ENCODE data around the gene PLA2G4F. TPM values are rescaled to one million over a fixed set of nuclear protein-coding genes. Genes with fewer than 3 reads are reported as not detected.

Gene PLA2G4F
- total and polyA plus RNA-seq, 10 of the 15 experiments (the other 5 are each of a cell fraction or from before 2014, with no cell fraction given): not detected

DNA sequence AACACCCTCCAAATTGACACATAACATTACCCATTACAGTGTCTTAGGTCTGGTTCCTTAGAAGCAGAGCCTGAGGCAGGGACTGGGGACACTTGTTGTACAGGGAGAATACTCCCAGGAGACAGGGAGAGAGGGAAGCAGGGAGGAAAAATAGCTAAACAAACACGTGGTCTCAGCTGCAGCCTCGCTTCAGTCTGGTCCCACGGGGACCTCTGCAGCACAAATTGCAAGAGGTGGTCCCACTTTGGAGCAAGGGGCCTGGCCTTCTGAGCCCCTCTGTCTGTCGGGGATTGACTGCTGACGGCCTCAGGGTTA, 37.0 kb downstream of the PLA2G4F start:
- CTCF ChIA-PET: interaction anchor here (1.0 to 3.7 kb wide), 2 partner anchors 17 to 19 kb away, joined by 3 to 13 read pairs; no protein-coding TSS in a partner anchor

DNA sequence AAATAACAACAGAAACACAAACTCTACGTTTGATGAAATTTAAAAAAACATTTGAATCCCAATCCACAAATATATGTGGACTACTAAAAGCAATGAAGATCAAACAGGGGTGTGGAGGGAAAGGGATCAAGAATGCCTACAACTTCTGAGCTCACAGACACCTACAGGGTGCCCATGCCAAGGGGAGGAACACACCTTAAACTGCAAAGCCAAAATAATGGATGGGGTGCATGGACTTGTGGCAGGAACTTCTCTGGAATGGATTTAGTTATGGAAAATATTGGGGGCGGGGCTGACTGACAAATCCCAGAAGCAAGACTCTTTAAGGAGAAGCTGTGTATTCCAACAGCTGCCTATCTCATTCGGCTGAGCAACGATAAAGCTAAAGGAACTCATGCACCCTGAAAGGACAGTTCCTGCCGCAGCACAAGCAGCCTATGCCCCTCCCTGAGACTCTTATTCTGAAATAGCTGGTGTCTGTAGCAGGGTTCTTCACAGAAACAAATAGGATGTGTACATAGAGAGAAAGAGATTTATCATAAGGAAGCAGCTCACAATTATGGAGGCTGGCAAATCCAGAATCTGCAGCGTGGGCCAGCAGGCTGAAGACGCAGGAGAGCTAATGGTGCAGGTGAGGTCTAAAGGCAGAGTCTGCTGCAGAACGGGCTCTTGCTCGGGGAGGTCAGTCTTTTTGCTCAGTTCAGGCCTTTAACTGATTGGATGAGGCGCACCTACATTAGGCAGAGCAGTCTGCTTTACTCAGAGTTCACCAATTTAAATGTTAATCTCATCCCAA, 37.6 kb downstream of the PLA2G4F start:
- no peak overlapping the region for H3K4me2 ChIP-seq (ENCODE audit: control insufficient read depth, insufficient read depth)
- no peaks in the 10 kb centered on the region for H3K36me3 ChIP-seq (ENCODE audit: control insufficient read depth in 2 of 2, insufficient read depth in 2 of 2, low read length in 1 of 2)
- H3K27ac ChIP-seq (ENCODE audit: control insufficient read depth, insufficient read depth): no peak overlapping the region
- CTCF ChIA-PET: interaction anchor here (1.0 to 3.7 kb wide), 3 partner anchors 16 to 20 kb away, joined by 3 to 13 read pairs (median 4); no protein-coding TSS in a partner anchor
- no peaks in the 10 kb centered on the region; a peak in 1 of 4 replicates for H3K27me3 ChIP-seq (replicated peaks in 1 of 2; ENCODE audit: control insufficient read depth in 2 of 2, insufficient read depth in 2 of 2, low read length in 1 of 2)
- SMC1A ChIA-PET (ENCODE audit: uncharacterized antibody, unreplicated experiment): interaction anchor here (1.6 kb wide), 1 partner anchor 33 kb away, joined by 3 read pairs; no protein-coding TSS in a partner anchor
- FAIRE-seq: no peak
- DNase-seq (ENCODE audit: low read depth, low spot score): no peak
- H3K4me3 ChIP-seq: no peak overlapping the region
- no peaks in the 10 kb centered on the region for H3K9me3 ChIP-seq (replicated peaks; ENCODE audit: control insufficient read depth, insufficient read depth, low read length)
- intact Hi-C loops (cut with micrococcal nuclease; ENCODE audit: unreplicated experiment) (no loop called here), in situ Hi-C loops (cut with MboI) (no loop called here)
- BruUV-seq (replicated peaks): no TSS peak
- 44% methylated on average over 10 of the region's 10 CpGs for WGBS (ENCODE audit: insufficient coverage, insufficient replicate concordance, low lambda C conversion rate, missing lambda C conversion rate)
- H3K9ac ChIP-seq (ENCODE audit: control insufficient read depth, insufficient read depth, low read length): no peak overlapping the region
- H3K4me1 ChIP-seq (ENCODE audit: control insufficient read depth, insufficient read depth, low read length): no peaks in the 10 kb centered on the region
- RAD21 ChIA-PET (ENCODE audit: unreplicated experiment): interaction anchor here (0.6 to 1.1 kb wide), 2 partner anchors 9 to 1365 kb away, joined by 4 read pairs; no protein-coding TSS in a partner anchor
- no peak overlapping the region for H2AFZ ChIP-seq (ENCODE audit: control insufficient read depth, low read depth, low read length)
- H3K79me2 ChIP-seq (ENCODE audit: control insufficient read depth, insufficient read depth, low read length): no peaks in the 10 kb centered on the region
- POLR2A ChIA-PET: no interaction called here
- no peak for ATAC-seq
- no peaks in the 10 kb centered on the region for H4K20me1 ChIP-seq (ENCODE audit: control insufficient read depth, insufficient read depth)
- TF ChIP-seq SPI1 (IDR thresholded peaks at IDR 0.05; ENCODE audit: borderline replicate concordance, insufficient read depth, low read depth, low read length) (no peak), GATAD2B (conservative IDR thresholded peaks at IDR 0.05; ENCODE audit: low read depth) (no peak), IKZF2 (IDR thresholded peaks at IDR 0.05) (no peak), CHD4 (IDR thresholded peaks at IDR 0.05) (no peak), SUZ12 (IDR thresholded peaks at IDR 0.05; ENCODE audit: unreplicated experiment) (no peak), JUND (IDR thresholded peaks at IDR 0.05; ENCODE audit: low read depth, low read length) (no peak), ZNF24 (IDR thresholded peaks at IDR 0.05) (no peak), KLF5 (IDR thresholded peaks at IDR 0.05; ENCODE audit: partially characterized antibody) (no peak), BACH1 (IDR thresholded peaks at IDR 0.05; ENCODE audit: borderline replicate concordance) (no peak), POLR2A (IDR thresholded peaks at IDR 0.05; ENCODE audit: low read depth, low read length) (no peak), ZNF207 (IDR thresholded peaks at IDR 0.05; ENCODE audit: borderline replicate concordance) (no peak), POLR2AphosphoS2 (IDR thresholded peaks at IDR 0.05; ENCODE audit: low read depth, low read length) (no peak)
- TF ChIP-seq, protein P1, sequence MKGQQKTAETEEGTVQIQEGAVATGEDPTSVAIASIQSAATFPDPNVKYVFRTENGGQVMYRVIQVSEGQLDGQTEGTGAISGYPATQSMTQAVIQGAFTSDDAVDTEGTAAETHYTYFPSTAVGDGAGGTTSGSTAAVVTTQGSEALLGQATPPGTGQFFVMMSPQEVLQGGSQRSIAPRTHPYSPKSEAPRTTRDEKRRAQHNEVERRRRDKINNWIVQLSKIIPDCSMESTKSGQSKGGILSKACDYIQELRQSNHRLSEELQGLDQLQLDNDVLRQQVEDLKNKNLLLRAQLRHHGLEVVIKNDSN (IDR thresholded peaks at IDR 0.05; ENCODE audit: borderline replicate concordance, extremely low read length, insufficient read depth, low read depth, low read length): no peak

More for the DNA sequence above, 37.0 kb downstream of the PLA2G4F start:
- no peaks in the 10 kb centered on the region for H3K79me2 ChIP-seq (ENCODE audit: control insufficient read depth, insufficient read depth, low read length)
- ATAC-seq: no peak
- 2% methylated on average over 5 of the region's 5 CpGs for WGBS (ENCODE audit: insufficient coverage, insufficient replicate concordance, low lambda C conversion rate, missing lambda C conversion rate)
- no peak for DNase-seq (ENCODE audit: low read depth, low spot score)
- ChIA-PET RAD21 (ENCODE audit: unreplicated experiment) (interaction anchor here (0.6 kb wide), 1 partner anchor 1365 kb away, joined by 4 read pairs; no protein-coding TSS in a partner anchor), POLR2A (no interaction called here), SMC1A (ENCODE audit: uncharacterized antibody, unreplicated experiment) (interaction anchor here (1.6 kb wide), 1 partner anchor 33 kb away, joined by 3 read pairs; no protein-coding TSS in a partner anchor)
- H3K36me3 ChIP-seq (ENCODE audit: control insufficient read depth in 2 of 2, insufficient read depth in 2 of 2, low read length in 1 of 2): no peaks in the 10 kb centered on the region
- no peak overlapping the region for H2AFZ ChIP-seq (ENCODE audit: control insufficient read depth, low read depth, low read length)
- BruUV-seq (replicated peaks): no TSS peak
- in situ Hi-C loops (cut with MboI): no loop called here
- no peaks in the 10 kb centered on the region for H3K4me1 ChIP-seq (ENCODE audit: control insufficient read depth, insufficient read depth, low read length)
- TF ChIP-seq, protein P2, sequence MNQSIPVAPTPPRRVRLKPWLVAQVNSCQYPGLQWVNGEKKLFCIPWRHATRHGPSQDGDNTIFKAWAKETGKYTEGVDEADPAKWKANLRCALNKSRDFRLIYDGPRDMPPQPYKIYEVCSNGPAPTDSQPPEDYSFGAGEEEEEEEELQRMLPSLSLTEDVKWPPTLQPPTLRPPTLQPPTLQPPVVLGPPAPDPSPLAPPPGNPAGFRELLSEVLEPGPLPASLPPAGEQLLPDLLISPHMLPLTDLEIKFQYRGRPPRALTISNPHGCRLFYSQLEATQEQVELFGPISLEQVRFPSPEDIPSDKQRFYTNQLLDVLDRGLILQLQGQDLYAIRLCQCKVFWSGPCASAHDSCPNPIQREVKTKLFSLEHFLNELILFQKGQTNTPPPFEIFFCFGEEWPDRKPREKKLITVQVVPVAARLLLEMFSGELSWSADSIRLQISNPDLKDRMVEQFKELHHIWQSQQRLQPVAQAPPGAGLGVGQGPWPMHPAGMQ (IDR thresholded peaks at IDR 0.05; ENCODE audit: borderline replicate concordance): no peak
- no peak for TF ChIP-seq YY1 (IDR thresholded peaks at IDR 0.05; ENCODE audit: low read depth, low read length)
- no peaks in the 10 kb centered on the region; a peak in 1 of 4 replicates for H3K27me3 ChIP-seq (replicated peaks in 1 of 2; ENCODE audit: control insufficient read depth in 2 of 2, insufficient read depth in 2 of 2, low read length in 1 of 2)
- H3K9ac ChIP-seq (ENCODE audit: control insufficient read depth, insufficient read depth, low read length): no peak overlapping the region
- H3K4me2 ChIP-seq (ENCODE audit: control insufficient read depth, insufficient read depth): no peak overlapping the region
- H4K20me1 ChIP-seq (ENCODE audit: control insufficient read depth, insufficient read depth): no peaks in the 10 kb centered on the region
- H3K9me3 ChIP-seq (replicated peaks; ENCODE audit: control insufficient read depth, insufficient read depth, low read length): no peaks in the 10 kb centered on the region
- H3K4me3 ChIP-seq: no peak overlapping the region
- FAIRE-seq: no peak
- no peak overlapping the region for H3K27ac ChIP-seq (ENCODE audit: control insufficient read depth, insufficient read depth)
- intact Hi-C loops (cut with micrococcal nuclease; ENCODE audit: unreplicated experiment): no loop called here

All from GM12878 (cell line).